Prostate gland (tissue), 2 donors: Measurements from ENCODE around the gene RAB3GAP2.
"Not testable (repeated sequence)": the region's sequence is repeated elsewhere in the genome, so short reads cannot be mapped to it uniquely, and the experiment has no call there.

Source experiments
- POLR2A ChIP-seq: fragments of 450-650 bp; IDR thresholded peaks from one replicate; pipeline ENCODE4 v1.6.1; 2016; ENCODE audit warnings: antibody characterized with exemption, mild to moderate bottlenecking
- POLR2AphosphoS5 ChIP-seq: sonication (generic); formaldehyde crosslinking; IDR thresholded peaks from one replicate; pipeline ENCODE4 v1.6.1; 2017; ENCODE audit warnings: antibody characterized with exemption
- TF ChIP-seq, protein P1 (sequence below), 4 experiments: fragments of 200-600 bp in 2 of 4; fragments of 450-650 bp in 2 of 4; sonication (generic) in 2 of 4; IDR thresholded peaks; 1 replicate in 3 of 4; 2 replicates in 1 of 4; pipeline ENCODE4 v1.5.1; 2016 to 2019; ENCODE audit warnings: antibody characterized with exemption in 4 of 4, mild to moderate bottlenecking in 2 of 4, moderate library complexity in 2 of 4

DNA sequence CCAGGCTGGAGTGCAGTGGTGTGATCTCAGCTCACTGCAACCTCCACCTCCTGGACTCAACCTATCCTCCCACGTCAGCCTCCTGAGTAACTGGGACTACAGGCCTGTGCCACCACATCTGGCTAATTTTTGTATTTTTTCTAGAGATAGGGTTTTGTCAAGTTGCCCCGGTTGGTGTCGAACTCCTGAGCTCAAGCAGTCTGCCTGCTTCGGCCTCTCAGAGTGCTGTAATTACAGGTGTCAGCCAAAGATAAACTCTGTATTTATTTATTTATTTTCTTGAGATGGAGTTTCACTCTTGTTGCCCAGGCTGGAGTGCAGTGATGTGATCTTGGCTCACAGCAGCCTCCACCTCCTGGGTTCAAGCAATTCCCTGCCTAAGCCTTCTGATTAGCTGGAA is 159.7 kb downstream of the RAB3GAP2 start:
- not testable (repeated sequence) for TF ChIP-seq POLR2A, POLR2AphosphoS5
- TF ChIP-seq, protein P1, sequence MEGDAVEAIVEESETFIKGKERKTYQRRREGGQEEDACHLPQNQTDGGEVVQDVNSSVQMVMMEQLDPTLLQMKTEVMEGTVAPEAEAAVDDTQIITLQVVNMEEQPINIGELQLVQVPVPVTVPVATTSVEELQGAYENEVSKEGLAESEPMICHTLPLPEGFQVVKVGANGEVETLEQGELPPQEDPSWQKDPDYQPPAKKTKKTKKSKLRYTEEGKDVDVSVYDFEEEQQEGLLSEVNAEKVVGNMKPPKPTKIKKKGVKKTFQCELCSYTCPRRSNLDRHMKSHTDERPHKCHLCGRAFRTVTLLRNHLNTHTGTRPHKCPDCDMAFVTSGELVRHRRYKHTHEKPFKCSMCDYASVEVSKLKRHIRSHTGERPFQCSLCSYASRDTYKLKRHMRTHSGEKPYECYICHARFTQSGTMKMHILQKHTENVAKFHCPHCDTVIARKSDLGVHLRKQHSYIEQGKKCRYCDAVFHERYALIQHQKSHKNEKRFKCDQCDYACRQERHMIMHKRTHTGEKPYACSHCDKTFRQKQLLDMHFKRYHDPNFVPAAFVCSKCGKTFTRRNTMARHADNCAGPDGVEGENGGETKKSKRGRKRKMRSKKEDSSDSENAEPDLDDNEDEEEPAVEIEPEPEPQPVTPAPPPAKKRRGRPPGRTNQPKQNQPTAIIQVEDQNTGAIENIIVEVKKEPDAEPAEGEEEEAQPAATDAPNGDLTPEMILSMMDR (IDR thresholded peaks at IDR 0.05), result not testable (repeated sequence)
